IMR-90 (cell line): Measurements from ENCODE around the gene ZNF587. TPM values are rescaled to one million over a fixed set of nuclear protein-coding genes. Genes with fewer than 3 reads are reported as not detected.
"Not testable (repeated sequence)": the region's sequence is repeated elsewhere in the genome, so short reads cannot be mapped to it uniquely, and the experiment has no call there.

ENCODE experiments used
- ATAC-seq: fragments of 200-7000 bp; cut with Tn5 transposase; 2 replicates; pipeline ENCODE4 v1.9.1; 2020; ENCODE audit warnings: low read depth, mild to moderate bottlenecking, moderate library complexity
- Bru-seq: library from RNA; stranded (reverse); fragments of 400-500 nt; gene quantifications from one replicate; lab custom pipeline; 2021; lab: Mats Ljungman, UMichigan
- BruChase-seq, 2 experiments: library from RNA; stranded (reverse); fragments of 400-500 nt; gene quantifications; one replicate each; lab custom pipeline; 2021; lab: Mats Ljungman, UMichigan
- BruUV-seq: library from RNA; stranded (reverse); fragments of 400-500 nt; replicated peaks from 2 replicates; lab custom pipeline; 2021; lab: Mats Ljungman, UMichigan
- CTCF ChIA-PET: fragments of 300-600 bp; formaldehyde crosslinking; extraction: SDS; loops from one replicate; lab custom pipeline; 2021; ENCODE audit warnings: antibody characterized with exemption; lab: Yijun Ruan, JAX
- POLR2A ChIA-PET: fragments of 300-600 bp; sonication (Branson Sonifier 250); formaldehyde crosslinking; loops from one replicate; lab custom pipeline; 2022; ENCODE audit warnings: antibody characterized with exemption; ENCODE audit not compliant: unreplicated experiment; lab: Charles Lee
- DNase-seq: peaks from one replicate; pipeline ENCODE4 v3.0.0; 2013
- H2AFZ ChIP-seq: replicated peaks from 2 replicates; pipeline ENCODE3; 2013; ENCODE audit warnings: low read length, mild to moderate bottlenecking; ENCODE audit not compliant: poor library complexity
- H2AK5ac ChIP-seq: 2 replicates; pipeline ENCODE4 v1.6.1; 2013; ENCODE audit warnings: low read depth, low read length, inconsistent platforms
- H2AK9ac ChIP-seq: replicated peaks from 2 replicates; pipeline ENCODE3; 2013; ENCODE audit warnings: mild to moderate bottlenecking, low read depth, low read length, moderate library complexity; ENCODE audit not compliant: poor library complexity
- H2BK120ac ChIP-seq: 2 replicates; pipeline ENCODE4 v1.6.1; 2013; ENCODE audit warnings: low read depth, low read length, inconsistent platforms
- H2BK15ac ChIP-seq: 3 replicates; pipeline ENCODE4 v1.6.1; 2013; ENCODE audit warnings: low read depth, low read length, inconsistent platforms
- H2BK20ac ChIP-seq: 2 replicates; pipeline ENCODE4 v1.6.1; 2013; ENCODE audit warnings: low read depth, mild to moderate bottlenecking, inconsistent platforms, low read length, moderate library complexity
- H2BK5ac ChIP-seq: 2 replicates; pipeline ENCODE4 v1.6.1; 2013; ENCODE audit warnings: mild to moderate bottlenecking, low read depth, low read length, inconsistent platforms; ENCODE audit not compliant: poor library complexity, severe bottlenecking
- H3K14ac ChIP-seq: replicated peaks from 2 replicates; pipeline ENCODE4 v1.6.1; 2013; ENCODE audit warnings: low read depth, low read length, inconsistent platforms
- H3K18ac ChIP-seq: 2 replicates; pipeline ENCODE4 v1.6.1; 2013; ENCODE audit warnings: low read depth, low read length, control low read depth
- H3K23ac ChIP-seq: 2 replicates; pipeline ENCODE4 v1.6.1; 2013; ENCODE audit warnings: low read depth, low read length, inconsistent platforms
- H3K27ac ChIP-seq: 2 replicates; pipeline ENCODE4 v1.5.1; 2013; ENCODE audit warnings: mild to moderate bottlenecking, control low read depth, low read length; ENCODE audit not compliant: insufficient read depth
- H3K27me3 ChIP-seq: 2 replicates; pipeline ENCODE4 v1.6.1; 2013; ENCODE audit warnings: low read length; ENCODE audit not compliant: control insufficient read depth, insufficient read depth
- H3K36me3 ChIP-seq: 2 replicates; pipeline ENCODE4 v1.6.1; 2013; ENCODE audit warnings: low read length, mixed read lengths; ENCODE audit not compliant: control insufficient read depth, insufficient read depth
- H3K4ac ChIP-seq: 2 replicates; pipeline ENCODE4 v1.6.1; 2013; ENCODE audit warnings: low read depth, low read length, inconsistent platforms
- H3K4me1 ChIP-seq: 2 replicates; pipeline ENCODE4 v1.6.1; 2013; ENCODE audit warnings: low read length, mixed read lengths; ENCODE audit not compliant: control insufficient read depth, insufficient read depth
- H3K4me2 ChIP-seq: 2 replicates; pipeline ENCODE4 v1.6.1; 2013; ENCODE audit warnings: low read depth, mild to moderate bottlenecking, control low read depth, low read length, moderate library complexity
- H3K4me3 ChIP-seq: 2 replicates; pipeline ENCODE4 v1.5.1; 2013; ENCODE audit warnings: low read depth, mild to moderate bottlenecking, control low read depth, low read length, moderate library complexity; ENCODE audit not compliant: insufficient read depth
- H3K56ac ChIP-seq: 2 replicates; pipeline ENCODE4 v1.6.1; 2013; ENCODE audit warnings: low read length, inconsistent platforms; ENCODE audit not compliant: insufficient read depth; ENCODE audit errors: extremely low read depth
- H3K79me1 ChIP-seq, 2 experiments: 2 replicates each; pipeline ENCODE4 v1.6.1; 2013; ENCODE audit warnings: low read length in 2 of 2, inconsistent platforms in 1 of 2, low read depth in 1 of 2
- H3K9ac ChIP-seq: 2 replicates; pipeline ENCODE4 v1.6.1; 2013; ENCODE audit warnings: low read depth, low read length, control low read depth
- H3K9me1 ChIP-seq: 2 replicates; pipeline ENCODE4 v1.6.1; 2013; ENCODE audit warnings: low read length, inconsistent platforms; ENCODE audit not compliant: insufficient read depth
- H3K9me3 ChIP-seq: 2 replicates; pipeline ENCODE4 v1.6.1; 2013; ENCODE audit warnings: low read length; ENCODE audit not compliant: control insufficient read depth, insufficient read depth
- H4K20me1 ChIP-seq: 2 replicates; pipeline ENCODE4 v1.6.1; 2013; ENCODE audit warnings: low read length, inconsistent platforms; ENCODE audit not compliant: insufficient read depth
- H4K5ac ChIP-seq: 2 replicates; pipeline ENCODE4 v1.6.1; 2013; ENCODE audit warnings: mild to moderate bottlenecking, low read depth, low read length, control low read depth
- H4K8ac ChIP-seq, 2 experiments: 2 replicates each; pipeline ENCODE4 v1.6.1; 2013; ENCODE audit warnings: low read depth in 2 of 2, low read length in 2 of 2, control low read depth in 1 of 2, inconsistent platforms in 1 of 2
- H4K91ac ChIP-seq: 2 replicates; pipeline ENCODE4 v1.6.1; 2013; ENCODE audit warnings: low read depth, low read length, inconsistent platforms; ENCODE audit not compliant: insufficient read depth
- MXI1 ChIP-seq: IDR thresholded peaks from 2 replicates; pipeline ENCODE4 v1.6.1; 2012; ENCODE audit warnings: low read depth, mild to moderate bottlenecking, low read length, moderate library complexity, borderline replicate concordance
- POLR2A ChIP-seq: IDR thresholded peaks from 2 replicates; pipeline ENCODE4 v1.6.1; 2012; ENCODE audit warnings: mild to moderate bottlenecking, low read depth, low read length
- USF2 ChIP-seq: fragments of 150-350 bp; IDR thresholded peaks from 2 replicates; pipeline ENCODE4 v1.6.1; 2017; ENCODE audit warnings: mild to moderate bottlenecking, antibody characterized with exemption, low read length, low read depth
- WGBS, 2 experiments: methylation state at CpG; one replicate each; pipeline versions ENCODE4 v1.1.5 to v1.1.7; 2013; ENCODE audit warnings: missing lambda C conversion rate in 2 of 2; ENCODE audit not compliant: insufficient read length in 1 of 2; ENCODE audit errors: extremely low coverage in 2 of 2; 5-methylcytosine and 5-hydroxymethylcytosine counted together
- dilution Hi-C: fragments of 300-500 bp; cut with HindIII; formaldehyde crosslinking; loops from one replicate; pipeline ENCODE4 v1.14.3; 2018; ENCODE audit warnings: low sequenced_read_pairs; ENCODE audit not compliant: unreplicated experiment
- in situ Hi-C: fragments of 300-500 bp; cut with MboI; formaldehyde crosslinking; loops from 3 replicates; pipeline ENCODE4 v1.14.3; 2019; ENCODE audit warnings: low sequenced_read_pairs, inconsistent platforms, mixed read lengths
- intact Hi-C: fragments of 100-400 bp; cut with micrococcal nuclease; formaldehyde crosslinking; loops from 2 replicates; pipeline ENCODE4 v1.10.0; 2022
- long read RNA-seq: library from polyadenylated mRNA; unstranded; transcript quantifications from one replicate; pipeline ENCODE4 v2.0.0, GENCODE V29; 2021; ENCODE audit not compliant: unreplicated experiment
- polyA plus RNA-seq, 3 experiments: library from polyadenylated mRNA; depleted of rRNA; stranded (reverse); fragments of >200 nt; gene quantifications; 2 replicates each; pipeline ENCODE4 v1.2.3, GENCODE V29; 2012; ENCODE audit warnings: low replicate concordance in 1 of 3
- total RNA-seq: library from RNA; depleted of rRNA; stranded (reverse); fragments of >200 nt; gene quantifications from 2 replicates; pipeline ENCODE4 v1.2.3, GENCODE V29; 2012; rRNA removed

The ZNF587 gene
- 32.5 and 43.7 TPM in 2 replicates for total RNA-seq
- polyA plus RNA-seq (2012; rRNA removed) = 11.2 and 14.0 TPM in 2 replicates
- 3.0 and 3.8 TPM in 2 replicates for polyA plus RNA-seq (2012; cell fraction: cytosol; rRNA removed)
- 20.5 and 55.5 TPM in 2 replicates for polyA plus RNA-seq (2012; cell fraction: nucleus; rRNA removed; ENCODE audit: low replicate concordance)
- percentile 97 among the genes with signal in this experiment for Bru-seq, nascent RNA
- percentile 100 among the genes with signal in this experiment for BruChase-seq, experiment 1, labeled RNA remaining after a 6-hour chase
- percentile 100 among the genes with signal in this experiment for BruChase-seq, experiment 2, labeled RNA remaining after a 2-hour chase
- long read RNA-seq, partial matches to known transcripts = 0 of 6 reads
- long read RNA-seq, other reads (novel, unspliced or antisense) = 6 of 6 reads

DNA sequence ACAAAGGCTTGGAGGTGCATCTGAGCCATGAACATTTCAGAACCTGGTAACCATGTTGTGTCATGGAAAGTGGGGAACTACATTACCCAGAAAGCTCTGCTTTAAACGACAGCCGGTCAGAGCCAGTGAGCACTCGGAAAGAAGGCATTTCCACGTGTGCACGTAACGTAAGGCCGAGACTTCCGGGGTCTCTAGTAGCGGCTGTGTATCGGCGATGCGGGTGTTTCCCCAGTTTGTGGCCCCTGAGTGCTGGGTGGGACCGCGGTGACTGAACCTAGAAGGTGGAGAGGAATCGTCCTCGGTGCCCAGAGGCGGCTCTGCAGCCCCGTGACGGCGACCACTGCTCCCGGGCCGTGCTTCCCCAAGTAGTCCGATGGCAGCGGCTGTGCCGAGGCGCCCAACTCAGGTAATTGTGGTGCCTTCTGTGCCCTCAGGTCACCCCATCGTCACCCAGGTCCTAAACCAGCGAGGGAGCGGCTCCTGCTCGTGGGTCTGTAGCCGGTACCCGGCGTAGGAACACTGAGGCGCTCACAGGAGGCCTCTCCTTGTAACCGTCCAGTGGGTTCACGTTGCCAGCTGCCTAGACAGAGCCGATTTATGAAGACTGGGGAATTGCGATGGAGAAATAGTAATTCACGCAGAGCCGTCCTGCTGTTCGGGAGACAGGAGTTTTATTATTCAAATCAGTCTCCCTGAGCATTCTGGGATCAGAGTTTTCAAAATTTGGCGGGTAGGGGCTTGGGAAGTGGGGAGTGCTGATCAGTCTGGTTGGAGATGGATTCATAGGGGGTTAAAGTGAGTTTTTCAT is at the start of gene ZNF587:
Gene ZNF587 (plus strand): TSS at position 194 of the 808 bp plus-strand sequence. CDS start 180 bp downstream, at position 374.
- peak within 1 kb of the TSS; percentile 81 for H3K14ac ChIP-seq
- peak within 1 kb of the TSS; percentile 56 for H4K91ac ChIP-seq
- H2BK20ac ChIP-seq, H3K27me3 ChIP-seq, CTCF ChIA-PET, H3K9me1 ChIP-seq, H3K18ac ChIP-seq, H2BK120ac ChIP-seq, BruUV-seq, H2BK15ac ChIP-seq, in situ Hi-C loops, H3K9me3 ChIP-seq, dilution Hi-C loops, H3K4me1 ChIP-seq, intact Hi-C loops: not testable (repeated sequence)
- peak within 1 kb of the TSS; percentile 6; the same call in 1 of the 2 replicates for H4K5ac ChIP-seq
- peaks cover 18% of the 10 kb centered on the region for H3K36me3 ChIP-seq
- ATAC-seq = peak; percentile 97
- TF ChIP-seq USF2 (peak; percentile 39; the same call in 1 of the 2 replicates), MXI1 (peak; percentile 96), POLR2A (peak; percentile 64)
- H3K27ac ChIP-seq = peak within 1 kb of the TSS; percentile 64
- peak within 1 kb of the TSS; percentile 22 to 54; a peak in 2 of 4 replicates for H4K8ac ChIP-seq
- peak within 1 kb of the TSS; percentile 80; the same call in 1 of the 2 replicates for H3K56ac ChIP-seq
- H2AK9ac ChIP-seq = peak within 1 kb of the TSS; percentile 81
- WGBS, 2 experiments = 1% methylated on average over 20 of the region's 42 CpGs; no CpG with 5 or more reads in 1 of the 2 experiments
- peaks cover 18 to 64% of the 10 kb centered on the region in 2 experiments for H3K79me1 ChIP-seq
- peak within 1 kb of the TSS; percentile 36 for H2BK5ac ChIP-seq
- peaks cover 26% of the 10 kb centered on the region for H4K20me1 ChIP-seq
- peak within 1 kb of the TSS; percentile 89 for H3K4me2 ChIP-seq
- POLR2A ChIA-PET = interaction anchor here (0.6 kb wide), 1 partner anchor 56 kb away, joined by 3 read pairs; no protein-coding TSS in a partner anchor
- peak within 1 kb of the TSS; percentile 83 for H3K9ac ChIP-seq
- peak; percentile 85 for DNase-seq
- H3K23ac ChIP-seq = peak within 1 kb of the TSS; percentile 86
- peak within 1 kb of the TSS; percentile 79 for H3K4me3 ChIP-seq
- peak within 1 kb of the TSS; percentile 71 for H2AFZ ChIP-seq
- peak within 1 kb of the TSS; percentile 86 for H3K4ac ChIP-seq
- peak within 1 kb of the TSS; percentile 41 for H2AK5ac ChIP-seq
